Activated CD8-positive, alpha-beta T cell treated with anti-CD3 and anti-CD28 coated beads for 36 hours (primary cell): ENCODE measurements around the gene KCNH2. TPM values are rescaled to one million over a fixed set of nuclear protein-coding genes. Genes with fewer than 3 reads are reported as not detected.

Source experiments
- ATAC-seq: fragments of 200-7000 bp; cut with Tn5 transposase; one replicate; pipeline ENCODE4 v1.10.0; 2021; ENCODE audit warnings: mild to moderate bottlenecking, moderate library complexity
- CTCF ChIA-PET: fragments of 350-600 bp; sonication (Branson Sonifier 250); formaldehyde crosslinking; loops from one replicate; lab custom pipeline; 2021; ENCODE audit warnings: antibody characterized with exemption; lab: Charles Lee
- POLR2A ChIA-PET: fragments of 350-600 bp; sonication (Branson Sonifier 250); formaldehyde crosslinking; loops from one replicate; lab custom pipeline; 2021; ENCODE audit warnings: antibody characterized with exemption; lab: Charles Lee
- DNase-seq: peaks from one replicate; pipeline ENCODE4 v3.0.0-alpha.2; 2020
- H3K27ac Mint-ChIP-seq: one replicate; pipeline ENCODE4 v1.8.0; 2021; ENCODE audit warnings: mild to moderate bottlenecking, mixed read lengths
- H3K27me3 Mint-ChIP-seq: one replicate; pipeline ENCODE4 v1.8.0; 2021; ENCODE audit warnings: mixed read lengths
- H3K36me3 Mint-ChIP-seq: one replicate; pipeline ENCODE4 v1.8.0; 2021; ENCODE audit warnings: low read depth, mixed read lengths
- H3K4me1 Mint-ChIP-seq: one replicate; pipeline ENCODE4 v1.8.0; 2021; ENCODE audit warnings: low read depth, mixed read lengths
- H3K4me3 Mint-ChIP-seq: one replicate; pipeline ENCODE4 v1.8.0; 2021; ENCODE audit warnings: mild to moderate bottlenecking, moderate library complexity, mixed read lengths
- H3K9me3 Mint-ChIP-seq: one replicate; pipeline ENCODE4 v1.8.0; 2021; ENCODE audit warnings: mixed read lengths
- intact Hi-C: fragments of 100-400 bp; cut with micrococcal nuclease; formaldehyde crosslinking; loops from one replicate; pipeline ENCODE4 v1.10.0; 2022
- total RNA-seq, 2 experiments: library from RNA; stranded (reverse); gene quantifications; one replicate each; pipeline ENCODE4 v1.2.3, GENCODE V29; 2021
- TF ChIP-seq, protein P1 (sequence below): fragments of 200-600 bp; IDR thresholded peaks from one replicate; pipeline ENCODE4 v1.8.0; 2022; ENCODE audit warnings: antibody characterized with exemption, mild to moderate bottlenecking

KCNH2 gene
- total RNA-seq, 2 experiments from 2014 or later, result 0.23 to 0.29 TPM

- DNase-seq (no peak), ATAC-seq (no peak)
- no peaks in the 10 kb centered on the region for H3K36me3 Mint-ChIP-seq
- H3K27me3 Mint-ChIP-seq, result peaks cover 12% of the 10 kb centered on the region
- CTCF ChIA-PET, result interaction anchor here (1.0 kb wide), 1 partner anchor 29 kb away, joined by 5 read pairs; no protein-coding TSS in a partner anchor
- intact Hi-C loops, result no loop called here
- H3K27ac Mint-ChIP-seq, result no peak overlapping the region
- POLR2A ChIA-PET, result no interaction called here
- TF ChIP-seq, protein P1, sequence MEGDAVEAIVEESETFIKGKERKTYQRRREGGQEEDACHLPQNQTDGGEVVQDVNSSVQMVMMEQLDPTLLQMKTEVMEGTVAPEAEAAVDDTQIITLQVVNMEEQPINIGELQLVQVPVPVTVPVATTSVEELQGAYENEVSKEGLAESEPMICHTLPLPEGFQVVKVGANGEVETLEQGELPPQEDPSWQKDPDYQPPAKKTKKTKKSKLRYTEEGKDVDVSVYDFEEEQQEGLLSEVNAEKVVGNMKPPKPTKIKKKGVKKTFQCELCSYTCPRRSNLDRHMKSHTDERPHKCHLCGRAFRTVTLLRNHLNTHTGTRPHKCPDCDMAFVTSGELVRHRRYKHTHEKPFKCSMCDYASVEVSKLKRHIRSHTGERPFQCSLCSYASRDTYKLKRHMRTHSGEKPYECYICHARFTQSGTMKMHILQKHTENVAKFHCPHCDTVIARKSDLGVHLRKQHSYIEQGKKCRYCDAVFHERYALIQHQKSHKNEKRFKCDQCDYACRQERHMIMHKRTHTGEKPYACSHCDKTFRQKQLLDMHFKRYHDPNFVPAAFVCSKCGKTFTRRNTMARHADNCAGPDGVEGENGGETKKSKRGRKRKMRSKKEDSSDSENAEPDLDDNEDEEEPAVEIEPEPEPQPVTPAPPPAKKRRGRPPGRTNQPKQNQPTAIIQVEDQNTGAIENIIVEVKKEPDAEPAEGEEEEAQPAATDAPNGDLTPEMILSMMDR, result no peak
- no peaks in the 10 kb centered on the region for H3K9me3 Mint-ChIP-seq
- peaks cover 20% of the 10 kb centered on the region for H3K4me1 Mint-ChIP-seq
- H3K4me3 Mint-ChIP-seq, result no peak overlapping the region
Observed at GRCh38 chr7:150927157-150927955, 50.8 kb downstream of the KCNH2 start.

GRCh38 chr7:150926066-150926465, 52.1 kb downstream of the KCNH2 start:
- Mint-ChIP-seq H3K4me3 (no peak overlapping the region), H3K36me3 (no peaks in the 10 kb centered on the region), H3K27me3 (peaks cover 12% of the 10 kb centered on the region), H3K4me1 (peaks cover 17% of the 10 kb centered on the region), H3K27ac (no peak overlapping the region), H3K9me3 (no peaks in the 10 kb centered on the region)
- ChIA-PET CTCF (interaction anchor here (0.6 to 1.0 kb wide), 2 partner anchors 28 to 1777 kb away, joined by 3 to 5 read pairs; no protein-coding TSS in a partner anchor), POLR2A (no interaction called here)
- intact Hi-C loops, result no loop called here
- ATAC-seq (no peak), DNase-seq (no peak)
- TF ChIP-seq, protein P1, result no peak

- peaks cover 16% of the 10 kb centered on the region for H3K4me1 Mint-ChIP-seq
- ChIA-PET POLR2A (interaction anchor here (1.1 kb wide), 1 partner anchor 13 kb away, joined by 3 read pairs; no protein-coding TSS in a partner anchor), CTCF (interaction anchor here (2.7 kb wide), 1 partner anchor 26 kb away, joined by 11 read pairs; no protein-coding TSS in a partner anchor)
- TF ChIP-seq, protein P1, result no peak
- no peak overlapping the region for H3K27ac Mint-ChIP-seq
- no peak overlapping the region for H3K4me3 Mint-ChIP-seq
- intact Hi-C loops, result no loop called here
- peaks cover 12% of the 10 kb centered on the region for H3K27me3 Mint-ChIP-seq
- ATAC-seq (no peak), DNase-seq (no peak)
- no peaks in the 10 kb centered on the region for H3K36me3 Mint-ChIP-seq
- H3K9me3 Mint-ChIP-seq, result no peaks in the 10 kb centered on the region
Observed at GRCh38 chr7:150924369-150924781, 53.7 kb downstream of the KCNH2 start.

- TF ChIP-seq, protein P1, result no peak
- DNase-seq (no peak), ATAC-seq (no peak)
- H3K27ac Mint-ChIP-seq, result no peak overlapping the region
- H3K9me3 Mint-ChIP-seq, result no peaks in the 10 kb centered on the region
- ChIA-PET CTCF (interaction anchor here (0.9 to 2.7 kb wide), 3 partner anchors 15 to 187 kb away, joined by 3 to 11 read pairs (median 3); no protein-coding TSS in a partner anchor), POLR2A (interaction anchor here (1.1 to 1.3 kb wide), 2 partner anchors 14 to 16 kb away, joined by 3 to 4 read pairs; no protein-coding TSS in a partner anchor)
- peaks cover 16% of the 10 kb centered on the region for H3K27me3 Mint-ChIP-seq
- peaks cover 16% of the 10 kb centered on the region for H3K4me1 Mint-ChIP-seq
- H3K36me3 Mint-ChIP-seq, result no peaks in the 10 kb centered on the region
- intact Hi-C loops, result no loop called here
- H3K4me3 Mint-ChIP-seq, result no peak overlapping the region
Observed at GRCh38 chr7:150923802-150924201, 54.3 kb downstream of the KCNH2 start.

- H3K27ac Mint-ChIP-seq, result no peak overlapping the region
- DNase-seq (no peak), ATAC-seq (no peak)
- no peaks in the 10 kb centered on the region for H3K36me3 Mint-ChIP-seq
- peaks cover 16% of the 10 kb centered on the region for H3K27me3 Mint-ChIP-seq
- ChIA-PET CTCF (interaction anchor here (0.9 to 2.7 kb wide), 5 partner anchors 15 to 201 kb away, joined by 3 to 11 read pairs (median 3); no protein-coding TSS in a partner anchor), POLR2A (interaction anchor here (0.6 to 1.3 kb wide), 2 partner anchors 16 to 18 kb away, joined by 3 to 4 read pairs; no protein-coding TSS in a partner anchor)
- H3K4me3 Mint-ChIP-seq, result no peak overlapping the region
- TF ChIP-seq, protein P1, result no peak
- no peaks in the 10 kb centered on the region for H3K9me3 Mint-ChIP-seq
- peaks cover 16% of the 10 kb centered on the region for H3K4me1 Mint-ChIP-seq
- intact Hi-C loops, result no loop called here
Observed at GRCh38 chr7:150923196-150923595, 54.9 kb downstream of the KCNH2 start.
